ENCODE data around the gene EIF3L.
A peak's percentile ranks its signal among the peaks of the same experiment; 100 is the strongest.

Gene EIF3L

GRCh38 chr22:37894939-37895670, 45.9 kb downstream of the EIF3L start:
- Histone ChIP-seq H2BK15ac (ENCODE audit: low read depth, poor library complexity, severe bottlenecking) (peak overlapping the region; percentile 82), H2BK5ac (ENCODE audit: low read depth, low read length, poor library complexity, severe bottlenecking) (no peak overlapping the region), H4K91ac (ENCODE audit: low read length) (no peak overlapping the region), H3K4me1 (ENCODE audit: control insufficient read depth, insufficient read depth, low read depth, low read length) (peaks cover 30% of the 10 kb centered on the region), H3K9ac (ENCODE audit: low read length) (peak overlapping the region; percentile 47), H3K9me3 (ENCODE audit: control insufficient read depth, low read length) (no peaks in the 10 kb centered on the region), H3K4ac (ENCODE audit: low read depth in 1 of 2, low read length in 2 of 2) (no peak overlapping the region), H3K23ac (ENCODE audit: low read length in 2 of 2) (no peak overlapping the region), H3K27me3 (ENCODE audit: control insufficient read depth in 1 of 2, insufficient read depth in 1 of 2, low read length in 2 of 2) (no peaks in the 10 kb centered on the region), H3K4me3 (ENCODE audit: insufficient read depth in 1 of 2, low read depth in 1 of 2, low read length in 2 of 2) (no peak overlapping the region), H4K8ac (ENCODE audit: low read length) (peak overlapping the region; percentile 50), H3K36me3 (ENCODE audit: control insufficient read depth in 1 of 2, insufficient read depth in 2 of 2, low read depth in 1 of 2, low read length in 2 of 2) (peaks cover 14 to 22% of the 10 kb centered on the region in 2 experiments), H2AFZ (ENCODE audit: low read depth, low read length) (no peak overlapping the region), H3K27ac (ENCODE audit: low read length, poor library complexity, severe bottlenecking) (peak overlapping the region; percentile 18), H2AK5ac (ENCODE audit: low read length, severe bottlenecking) (no peak overlapping the region), H3K18ac (ENCODE audit: low read depth in 1 of 2, low read length in 2 of 2) (peak overlapping the region; percentile 16 to 26), H3K4me2 (ENCODE audit: low read length, poor library complexity, severe bottlenecking) (no peak overlapping the region), H3K79me1 (replicated peaks; ENCODE audit: low read length, poor library complexity, severe bottlenecking) (peaks cover 3% of the 10 kb centered on the region), H2BK12ac (ENCODE audit: low read length in 2 of 2) (no peak overlapping the region), H2BK120ac (ENCODE audit: low read depth, low read length) (no peak overlapping the region), H3K14ac (ENCODE audit: low read length in 2 of 2) (no peak overlapping the region)
- WGBS, result 49% methylated on average over 6 of the region's 8 CpGs
- peak; percentile 30 for DNase-seq

- WGBS, result 49% methylated on average over 2 of the region's 5 CpGs
- H3K27me3 ChIP-seq (ENCODE audit: control insufficient read depth in 1 of 2, insufficient read depth in 1 of 2, low read length in 2 of 2), result no peaks in the 10 kb centered on the region
- H3K4me1 ChIP-seq (ENCODE audit: control insufficient read depth, insufficient read depth, low read depth, low read length), result peaks cover 30% of the 10 kb centered on the region
- H2BK5ac ChIP-seq (ENCODE audit: low read depth, low read length, poor library complexity, severe bottlenecking), result no peak overlapping the region
- H3K9me3 ChIP-seq (ENCODE audit: control insufficient read depth, low read length), result no peaks in the 10 kb centered on the region
- peak overlapping the region; percentile 2 to 61 for H3K18ac ChIP-seq (ENCODE audit: low read depth in 1 of 2, low read length in 2 of 2)
- no peak overlapping the region for H3K4me2 ChIP-seq (ENCODE audit: low read length, poor library complexity, severe bottlenecking)
- no peak overlapping the region for H2AFZ ChIP-seq (ENCODE audit: low read depth, low read length)
- H3K9ac ChIP-seq (ENCODE audit: low read length), result peak overlapping the region; percentile 68
- H4K91ac ChIP-seq (ENCODE audit: low read length), result peak overlapping the region; percentile 30
- H3K36me3 ChIP-seq (ENCODE audit: control insufficient read depth in 1 of 2, insufficient read depth in 2 of 2, low read depth in 1 of 2, low read length in 2 of 2), result peaks cover 10 to 16% of the 10 kb centered on the region in 2 experiments
- peak overlapping the region; percentile 6 for H2BK15ac ChIP-seq (ENCODE audit: low read depth, poor library complexity, severe bottlenecking)
- peak overlapping the region in 1 of 2 experiments; percentile 21 for H3K4me3 ChIP-seq (ENCODE audit: insufficient read depth in 1 of 2, low read depth in 1 of 2, low read length in 2 of 2)
- H3K23ac ChIP-seq (ENCODE audit: low read length in 2 of 2), result no peak overlapping the region
- H3K14ac ChIP-seq (ENCODE audit: low read length in 2 of 2), result no peak overlapping the region
- peak overlapping the region; percentile 29 for H4K8ac ChIP-seq (ENCODE audit: low read length)
- no peak overlapping the region for H2BK120ac ChIP-seq (ENCODE audit: low read depth, low read length)
- no peak overlapping the region for H2BK12ac ChIP-seq (ENCODE audit: low read length in 2 of 2)
- DNase-seq, result peak; percentile 63
- H3K4ac ChIP-seq (ENCODE audit: low read depth in 1 of 2, low read length in 2 of 2), result no peak overlapping the region
- H3K27ac ChIP-seq (ENCODE audit: low read length, poor library complexity, severe bottlenecking), result peak overlapping the region; percentile 14
- peak overlapping the region; percentile 81 for H2AK5ac ChIP-seq (ENCODE audit: low read length, severe bottlenecking)
- H3K79me1 ChIP-seq (replicated peaks; ENCODE audit: low read length, poor library complexity, severe bottlenecking), result peaks cover 2% of the 10 kb centered on the region
These were observed 47.0 kb downstream of the EIF3L start for GRCh38 chr22:37896181-37896592.

DNA sequence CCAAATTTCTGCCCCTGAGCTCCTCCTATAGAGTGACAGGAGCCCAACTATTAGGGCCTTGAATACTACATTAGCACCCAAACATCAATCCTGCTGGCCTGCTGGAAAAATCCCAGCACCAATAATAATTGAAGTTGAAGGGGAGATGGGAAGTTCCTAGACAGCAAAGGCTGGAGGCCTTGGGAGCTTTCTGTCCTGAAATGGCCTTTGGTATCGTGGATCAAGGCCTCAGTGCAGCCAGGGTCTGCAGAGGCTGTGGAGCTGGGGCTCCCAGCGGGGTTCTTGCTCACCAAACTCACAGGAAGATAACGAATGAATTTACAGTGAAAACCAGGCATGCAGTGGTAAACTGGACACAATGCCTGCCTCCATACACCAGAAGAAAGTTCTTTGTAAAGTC, 47.7 kb downstream of the EIF3L start:
- H3K79me1 ChIP-seq (replicated peaks; ENCODE audit: low read length, poor library complexity, severe bottlenecking), result no peaks in the 10 kb centered on the region
- H3K27ac ChIP-seq (ENCODE audit: low read length, poor library complexity, severe bottlenecking), result peak overlapping the region; percentile 6
- H3K14ac ChIP-seq (ENCODE audit: low read length in 2 of 2), result no peak overlapping the region
- H3K4me3 ChIP-seq (ENCODE audit: insufficient read depth in 1 of 2, low read depth in 1 of 2, low read length in 2 of 2), result no peak overlapping the region
- no peaks in the 10 kb centered on the region for H3K9me3 ChIP-seq (ENCODE audit: control insufficient read depth, low read length)
- WGBS, result 89% methylated on average over 3 of the region's 3 CpGs
- no peak overlapping the region for H3K18ac ChIP-seq (ENCODE audit: low read depth in 1 of 2, low read length in 2 of 2)
- no peak for DNase-seq
- no peak overlapping the region for H4K91ac ChIP-seq (ENCODE audit: low read length)
- no peak overlapping the region for H2AFZ ChIP-seq (ENCODE audit: low read depth, low read length)
- H2BK15ac ChIP-seq (ENCODE audit: low read depth, poor library complexity, severe bottlenecking), result no peak overlapping the region
- H2AK5ac ChIP-seq (ENCODE audit: low read length, severe bottlenecking), result no peak overlapping the region
- H3K9ac ChIP-seq (ENCODE audit: low read length), result peak overlapping the region; percentile 68
- H3K4me2 ChIP-seq (ENCODE audit: low read length, poor library complexity, severe bottlenecking), result no peak overlapping the region
- H3K4ac ChIP-seq (ENCODE audit: low read depth in 1 of 2, low read length in 2 of 2), result no peak overlapping the region
- no peaks in the 10 kb centered on the region for H3K27me3 ChIP-seq (ENCODE audit: control insufficient read depth in 1 of 2, insufficient read depth in 1 of 2, low read length in 2 of 2)
- H3K4me1 ChIP-seq (ENCODE audit: control insufficient read depth, insufficient read depth, low read depth, low read length), result peaks cover 30% of the 10 kb centered on the region
- H3K36me3 ChIP-seq (ENCODE audit: control insufficient read depth in 1 of 2, insufficient read depth in 2 of 2, low read depth in 1 of 2, low read length in 2 of 2), result peaks cover 2 to 11% of the 10 kb centered on the region in 2 experiments
- no peak overlapping the region for H3K23ac ChIP-seq (ENCODE audit: low read length in 2 of 2)
- H2BK120ac ChIP-seq (ENCODE audit: low read depth, low read length), result no peak overlapping the region
- no peak overlapping the region for H2BK5ac ChIP-seq (ENCODE audit: low read depth, low read length, poor library complexity, severe bottlenecking)
- peak overlapping the region; percentile 48 for H4K8ac ChIP-seq (ENCODE audit: low read length)
- H2BK12ac ChIP-seq (ENCODE audit: low read length in 2 of 2), result peak overlapping the region in 1 of 2 experiments; percentile 34

GRCh38 chr22:37897807-37898206, 48.6 kb downstream of the EIF3L start:
- Histone ChIP-seq H2BK15ac (ENCODE audit: low read depth, poor library complexity, severe bottlenecking) (no peak overlapping the region), H3K4me1 (ENCODE audit: control insufficient read depth, insufficient read depth, low read depth, low read length) (peaks cover 28% of the 10 kb centered on the region), H2BK12ac (ENCODE audit: low read length in 2 of 2) (peak overlapping the region in 1 of 2 experiments; percentile 4), H4K8ac (ENCODE audit: low read length) (no peak overlapping the region), H3K4me3 (ENCODE audit: insufficient read depth in 1 of 2, low read depth in 1 of 2, low read length in 2 of 2) (no peak overlapping the region), H3K27ac (ENCODE audit: low read length, poor library complexity, severe bottlenecking) (no peak overlapping the region), H4K91ac (ENCODE audit: low read length) (no peak overlapping the region), H3K27me3 (ENCODE audit: control insufficient read depth in 1 of 2, insufficient read depth in 1 of 2, low read length in 2 of 2) (no peaks in the 10 kb centered on the region), H3K14ac (ENCODE audit: low read length in 2 of 2) (no peak overlapping the region), H3K9me3 (ENCODE audit: control insufficient read depth, low read length) (no peaks in the 10 kb centered on the region), H3K36me3 (ENCODE audit: control insufficient read depth in 1 of 2, insufficient read depth in 2 of 2, low read depth in 1 of 2, low read length in 2 of 2) (peaks cover 0 to 3% of the 10 kb centered on the region in 2 experiments), H2AK5ac (ENCODE audit: low read length, severe bottlenecking) (peak overlapping the region; percentile 96), H3K4me2 (ENCODE audit: low read length, poor library complexity, severe bottlenecking) (no peak overlapping the region), H2AFZ (ENCODE audit: low read depth, low read length) (no peak overlapping the region), H3K23ac (ENCODE audit: low read length in 2 of 2) (no peak overlapping the region), H2BK5ac (ENCODE audit: low read depth, low read length, poor library complexity, severe bottlenecking) (no peak overlapping the region), H3K18ac (ENCODE audit: low read depth in 1 of 2, low read length in 2 of 2) (peak overlapping the region in 1 of 2 experiments; percentile 1), H3K4ac (ENCODE audit: low read depth in 1 of 2, low read length in 2 of 2) (no peak overlapping the region), H3K9ac (ENCODE audit: low read length) (no peak overlapping the region), H2BK120ac (ENCODE audit: low read depth, low read length) (no peak overlapping the region), H3K79me1 (replicated peaks; ENCODE audit: low read length, poor library complexity, severe bottlenecking) (no peaks in the 10 kb centered on the region)
- no peak for DNase-seq
- WGBS, result no CpG with 5 or more reads among the region's 2 CpGs
